Neural cell (in vitro differentiated cells): ENCODE measurements around the gene CNTNAP2. TPM values are rescaled to one million over a fixed set of nuclear protein-coding genes. Genes with fewer than 3 reads are reported as not detected.

Source experiments
- H2AFZ ChIP-seq: fragments of 200-600, 300-800 bp; sonication (generic), shearing (Covaris generic); 2 replicates; pipeline ENCODE4 v1.6.0; 2014; ENCODE audit warnings: low read depth, mild to moderate bottlenecking, antibody characterized with exemption, low read length, moderate library complexity
- H3F3A ChIP-seq: fragments of 200-600 bp; shearing (Covaris generic); 2 replicates; pipeline ENCODE4 v1.6.1; 2016; ENCODE audit warnings: mild to moderate bottlenecking, moderate library complexity, mixed read lengths, antibody characterized with exemption, low read length; ENCODE audit not compliant: insufficient read depth, poor library complexity, severe bottlenecking
- H3K27ac ChIP-seq: fragments of 200-600, 300-800 bp; sonication (generic), shearing (Covaris generic); 2 replicates; pipeline ENCODE4 v1.5.1; 2014; ENCODE audit warnings: mild to moderate bottlenecking, low read length, moderate library complexity
- H3K27me3 ChIP-seq: fragments of 300-800, 200-600 bp; sonication (generic), shearing (Covaris generic); 2 replicates; pipeline ENCODE4 v1.6.0; 2014; ENCODE audit warnings: mild to moderate bottlenecking, low read depth, low read length, moderate library complexity; ENCODE audit not compliant: insufficient read depth
- H3K36me3 ChIP-seq: fragments of 300-800, 200-600 bp; sonication (generic), shearing (Covaris generic); 2 replicates; pipeline ENCODE4 v1.5.1; 2014; ENCODE audit warnings: mild to moderate bottlenecking, antibody characterized with exemption, low read length, moderate library complexity; ENCODE audit not compliant: insufficient read depth
- H3K4me2 ChIP-seq: fragments of 300-800, 200-600 bp; sonication (generic), shearing (Covaris generic); 2 replicates; pipeline ENCODE4 v1.6.0; 2014; ENCODE audit warnings: mild to moderate bottlenecking, low read length
- H3K4me3 ChIP-seq: fragments of 300-800, 200-600 bp; sonication (generic), shearing (Covaris generic); 2 replicates; pipeline ENCODE4 v1.5.1; 2014; ENCODE audit warnings: mild to moderate bottlenecking, low read length, moderate library complexity
- H3K79me2 ChIP-seq: fragments of 200-600 bp; shearing (Covaris generic); replicated peaks from 2 replicates; pipeline ENCODE4 v1.6.0; 2014; ENCODE audit warnings: mild to moderate bottlenecking, low read length, moderate library complexity; ENCODE audit not compliant: insufficient read depth
- H3K9ac ChIP-seq: fragments of 300-800, 200-600 bp; sonication (generic), shearing (Covaris generic); 2 replicates; pipeline ENCODE4 v1.6.1; 2016; ENCODE audit warnings: mild to moderate bottlenecking, low read length, mixed read lengths
- H3K9me2 ChIP-seq: fragments of 200-600 bp; shearing (Covaris generic); 2 replicates; pipeline ENCODE4 v1.6.1; 2016; ENCODE audit warnings: mild to moderate bottlenecking, low read length, mixed read lengths; ENCODE audit not compliant: insufficient read depth
- H3K9me3 ChIP-seq: fragments of 200-600, 300-800 bp; sonication (generic), shearing (Covaris generic); 2 replicates; pipeline ENCODE4 v1.6.1; 2016; ENCODE audit warnings: mild to moderate bottlenecking, mixed run types, low read length, moderate library complexity, mixed read lengths
- H4K20me1 ChIP-seq: fragments of 200-600 bp; shearing (Covaris generic); 2 replicates; pipeline ENCODE4 v1.6.1; 2016; ENCODE audit warnings: mild to moderate bottlenecking, mixed run types; ENCODE audit not compliant: insufficient read depth
- EP300 ChIP-seq: fragments of 450-650 bp; conservative IDR thresholded peaks from 2 replicates; pipeline ENCODE4 v1.6.1; 2014; ENCODE audit warnings: antibody characterized with exemption, mild to moderate bottlenecking, moderate library complexity; ENCODE audit not compliant: poor library complexity, severe bottlenecking
- EZH2 ChIP-seq: fragments of 200-600, 300-800 bp; shearing (Covaris generic), sonication (generic); IDR thresholded peaks from 2 replicates; pipeline ENCODE4 v1.6.1; 2014; ENCODE audit warnings: antibody characterized with exemption, low read length, borderline replicate concordance, mild to moderate bottlenecking; ENCODE audit not compliant: insufficient read depth, poor library complexity, severe bottlenecking
- POLR2AphosphoS5 ChIP-seq: IDR thresholded peaks from 2 replicates; pipeline ENCODE4 v1.6.1; 2012
- RAD21 ChIP-seq: fragments of 450-650 bp; conservative IDR thresholded peaks from 2 replicates; pipeline ENCODE4 v1.6.1; 2014; ENCODE audit warnings: antibody characterized with exemption, mild to moderate bottlenecking, moderate library complexity
- REST ChIP-seq: IDR thresholded peaks from 2 replicates; pipeline ENCODE4 v1.6.1; 2012; ENCODE audit warnings: borderline replicate concordance
- SMC3 ChIP-seq: fragments of 450-650 bp; conservative IDR thresholded peaks from 2 replicates; pipeline ENCODE4 v1.6.1; 2014; ENCODE audit warnings: antibody characterized with exemption, mild to moderate bottlenecking, moderate library complexity; ENCODE audit not compliant: poor library complexity
- TAF1 ChIP-seq: IDR thresholded peaks from 2 replicates; pipeline ENCODE4 v1.6.1; 2012; ENCODE audit warnings: low read depth
- polyA plus RNA-seq: library from polyadenylated mRNA; depleted of rRNA; stranded (reverse); fragments of >200 nt; gene quantifications from 2 replicates; pipeline ENCODE4 v1.2.3, GENCODE V29; 2014
- TF ChIP-seq, protein P1 (sequence below): fragments of 450-650 bp; IDR thresholded peaks from 2 replicates; pipeline ENCODE4 v1.5.1; 2014; ENCODE audit warnings: antibody characterized with exemption, mild to moderate bottlenecking, moderate library complexity; ENCODE audit not compliant: poor library complexity, severe bottlenecking

CNTNAP2 gene
- polyA plus RNA-seq, 1 donor from 2014 or later = 276 TPM

DNA sequence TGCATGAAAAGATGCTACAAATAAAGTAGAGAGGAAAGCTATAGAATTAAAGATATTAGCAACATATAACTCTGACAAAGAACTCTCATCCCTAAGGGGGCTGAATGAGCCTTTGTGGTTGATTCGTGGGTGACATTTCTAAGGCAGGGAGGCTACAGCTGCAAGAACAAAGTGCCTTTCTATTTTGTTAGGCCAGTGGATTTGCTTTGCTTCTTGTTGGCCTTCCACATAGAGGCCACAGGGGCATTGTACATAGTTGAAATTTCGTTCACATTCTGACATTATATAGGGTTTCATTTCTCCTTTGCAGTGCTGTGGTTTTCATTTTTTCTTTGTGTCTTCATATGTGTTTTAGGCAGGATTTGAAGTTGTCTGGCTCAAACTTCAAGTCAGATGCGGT, 1654.7 kb downstream of the CNTNAP2 start:
- no peak overlapping the region for H2AFZ ChIP-seq
- H3K4me3 ChIP-seq = no peak overlapping the region
- H3K36me3 ChIP-seq = no peaks in the 10 kb centered on the region
- H3K27me3 ChIP-seq = no peaks in the 10 kb centered on the region
- no peak overlapping the region for H3K27ac ChIP-seq
- no peak overlapping the region for H3K4me2 ChIP-seq
- no peaks in the 10 kb centered on the region for H3K9me3 ChIP-seq
- H3K79me2 ChIP-seq = no peaks in the 10 kb centered on the region
- H3K9ac ChIP-seq = no peak overlapping the region
- H3K9me2 ChIP-seq = no peaks in the 10 kb centered on the region
- TF ChIP-seq TAF1 (no peak), RAD21 (no peak), SMC3 (no peak), POLR2AphosphoS5 (no peak)
- TF ChIP-seq, protein P1, sequence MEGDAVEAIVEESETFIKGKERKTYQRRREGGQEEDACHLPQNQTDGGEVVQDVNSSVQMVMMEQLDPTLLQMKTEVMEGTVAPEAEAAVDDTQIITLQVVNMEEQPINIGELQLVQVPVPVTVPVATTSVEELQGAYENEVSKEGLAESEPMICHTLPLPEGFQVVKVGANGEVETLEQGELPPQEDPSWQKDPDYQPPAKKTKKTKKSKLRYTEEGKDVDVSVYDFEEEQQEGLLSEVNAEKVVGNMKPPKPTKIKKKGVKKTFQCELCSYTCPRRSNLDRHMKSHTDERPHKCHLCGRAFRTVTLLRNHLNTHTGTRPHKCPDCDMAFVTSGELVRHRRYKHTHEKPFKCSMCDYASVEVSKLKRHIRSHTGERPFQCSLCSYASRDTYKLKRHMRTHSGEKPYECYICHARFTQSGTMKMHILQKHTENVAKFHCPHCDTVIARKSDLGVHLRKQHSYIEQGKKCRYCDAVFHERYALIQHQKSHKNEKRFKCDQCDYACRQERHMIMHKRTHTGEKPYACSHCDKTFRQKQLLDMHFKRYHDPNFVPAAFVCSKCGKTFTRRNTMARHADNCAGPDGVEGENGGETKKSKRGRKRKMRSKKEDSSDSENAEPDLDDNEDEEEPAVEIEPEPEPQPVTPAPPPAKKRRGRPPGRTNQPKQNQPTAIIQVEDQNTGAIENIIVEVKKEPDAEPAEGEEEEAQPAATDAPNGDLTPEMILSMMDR = no peak
- no peaks in the 10 kb centered on the region for H4K20me1 ChIP-seq
- no peaks in the 10 kb centered on the region for H3F3A ChIP-seq

DNA sequence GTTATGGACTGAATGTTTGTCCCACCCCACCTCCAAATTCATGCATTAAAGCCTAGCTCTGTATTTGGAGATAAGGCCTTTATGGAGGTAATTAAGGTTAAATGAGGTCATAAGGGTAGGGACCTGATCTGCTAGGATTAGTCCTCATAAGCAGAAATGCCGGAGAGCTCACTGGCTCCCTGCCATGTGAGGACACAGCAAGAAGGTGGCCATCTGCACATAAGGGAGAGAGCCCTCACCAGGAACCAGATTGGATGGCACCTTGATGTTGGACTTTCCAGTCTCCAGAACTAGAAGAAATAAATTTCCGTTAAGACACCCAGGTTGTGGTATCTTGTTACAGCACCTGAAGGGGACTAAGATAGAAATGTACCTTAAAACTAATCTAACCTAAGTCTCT, 1657.9 kb downstream of the CNTNAP2 start:
- Histone ChIP-seq H3K4me2 (no peak overlapping the region), H4K20me1 (no peaks in the 10 kb centered on the region), H3K9me2 (no peaks in the 10 kb centered on the region), H3K36me3 (no peaks in the 10 kb centered on the region), H3K27me3 (no peaks in the 10 kb centered on the region), H3F3A (no peaks in the 10 kb centered on the region), H3K9me3 (no peaks in the 10 kb centered on the region), H3K79me2 (no peaks in the 10 kb centered on the region), H3K27ac (no peak overlapping the region), H3K9ac (no peak overlapping the region), H2AFZ (no peak overlapping the region), H3K4me3 (no peak overlapping the region)
- TF ChIP-seq REST (no peak), RAD21 (no peak), TAF1 (no peak), EP300 (no peak), EZH2 (no peak), POLR2AphosphoS5 (no peak), SMC3 (no peak)
- TF ChIP-seq, protein P1 = no peak
